GM12878 (cell line): ENCODE results near the gene RBM8A. TPM values are rescaled to one million over a fixed set of nuclear protein-coding genes. Genes with fewer than 3 reads are reported as not detected.
A peak's percentile ranks its signal among the peaks of the same experiment; 100 is the strongest.

Source experiments
- CEBPZ ChIP-seq: fragments of 150-350 bp; IDR thresholded peaks from 2 replicates; pipeline ENCODE4 v1.6.1; 2016; ENCODE audit warnings: low read depth, low read length
- CHD1 ChIP-seq: IDR thresholded peaks from 2 replicates; pipeline ENCODE4 v1.6.1; 2012; ENCODE audit warnings: low read depth, low read length, improper control_type of control experiment
- CHD2 ChIP-seq: IDR thresholded peaks from 2 replicates; pipeline ENCODE4 v1.6.1; 2011; ENCODE audit warnings: low read depth, low read length, improper control_type of control experiment, borderline replicate concordance
- CHD4 ChIP-seq: fragments of 200-600 bp; sonication (generic); IDR thresholded peaks from 2 replicates; pipeline ENCODE4 v1.6.1; 2016; ENCODE audit warnings: mild to moderate bottlenecking
- DPF2 ChIP-seq: fragments of 450-650 bp; IDR thresholded peaks from 2 replicates; pipeline ENCODE4 v1.6.1; 2017; ENCODE audit warnings: mild to moderate bottlenecking
- EGR1 ChIP-seq, 2 experiments: IDR thresholded peaks; 1 replicate in 1 of 2; 2 replicates in 1 of 2; pipeline ENCODE4 v1.6.1; 2011 to 2012; ENCODE audit warnings: low read depth in 2 of 2, low read length in 2 of 2, borderline replicate concordance in 1 of 2, mild to moderate bottlenecking in 1 of 2, moderate library complexity in 1 of 2
- GATAD2B ChIP-seq: fragments of 450-650 bp; conservative IDR thresholded peaks from 2 replicates; pipeline ENCODE4 v1.6.1; 2017; ENCODE audit warnings: low read depth, mild to moderate bottlenecking, moderate library complexity
- KDM1A ChIP-seq: fragments of 200-600 bp; sonication (generic); IDR thresholded peaks from 2 replicates; pipeline ENCODE4 v1.6.1; 2016; ENCODE audit warnings: borderline replicate concordance
- MXI1 ChIP-seq: fragments of 150-350 bp; IDR thresholded peaks from 2 replicates; pipeline ENCODE4 v1.6.1; 2011; ENCODE audit warnings: low read depth, mild to moderate bottlenecking, inconsistent platforms, low read length, improper control_type of control experiment
- MYC ChIP-seq: IDR thresholded peaks from 2 replicates; pipeline ENCODE4 v1.6.1; 2011; ENCODE audit warnings: mild to moderate bottlenecking, low read length, moderate library complexity, inconsistent platforms; ENCODE audit not compliant: insufficient read depth, insufficient replicate concordance, insufficient read length, severe bottlenecking
- NFYA ChIP-seq: IDR thresholded peaks from 2 replicates; pipeline ENCODE4 v1.6.1; 2011; ENCODE audit warnings: low read depth, mild to moderate bottlenecking, low read length, improper control_type of control experiment, borderline replicate concordance
- NFYB ChIP-seq: IDR thresholded peaks from 2 replicates; pipeline ENCODE4 v1.6.1; 2011; ENCODE audit warnings: low read depth, mild to moderate bottlenecking, low read length, improper control_type of control experiment, moderate library complexity; ENCODE audit not compliant: insufficient read depth
- NR2F1 ChIP-seq: fragments of 450-650 bp; conservative IDR thresholded peaks from 2 replicates; pipeline ENCODE4 v1.6.1; 2017; ENCODE audit warnings: mild to moderate bottlenecking
- NRF1 ChIP-seq: conservative IDR thresholded peaks from 2 replicates; pipeline ENCODE4 v1.6.1; 2011; ENCODE audit warnings: mild to moderate bottlenecking, low read depth, low read length, improper control_type of control experiment
- PML ChIP-seq: IDR thresholded peaks from 2 replicates; pipeline ENCODE4 v1.6.1; 2012; ENCODE audit warnings: low read length, inconsistent platforms
- RAD51 ChIP-seq: fragments of 450-650 bp; IDR thresholded peaks from 2 replicates; pipeline ENCODE4 v1.6.1; 2016; ENCODE audit warnings: moderate library complexity, mild to moderate bottlenecking, inconsistent platforms
- RBBP5 ChIP-seq: fragments of 200-600 bp; sonication (generic); conservative IDR thresholded peaks from 2 replicates; pipeline ENCODE4 v1.6.1; 2016
- SREBF2 ChIP-seq: IDR thresholded peaks from 2 replicates; pipeline ENCODE4 v1.6.1; 2012; ENCODE audit warnings: mild to moderate bottlenecking, low read length
- STAT3 ChIP-seq: IDR thresholded peaks from 2 replicates; pipeline ENCODE4 v1.6.1; 2011; ENCODE audit warnings: low read depth, low read length, improper control_type of control experiment
- TARDBP ChIP-seq: IDR thresholded peaks from 2 replicates; pipeline ENCODE4 v1.6.1; 2016; ENCODE audit warnings: borderline replicate concordance
- TBL1XR1 ChIP-seq: IDR thresholded peaks from 2 replicates; pipeline ENCODE4 v1.6.1; 2012; ENCODE audit warnings: low read depth, low read length, improper control_type of control experiment
- WRNIP1 ChIP-seq: IDR thresholded peaks from 2 replicates; pipeline ENCODE4 v1.6.1; 2011; ENCODE audit warnings: low read depth, low read length, improper control_type of control experiment, borderline replicate concordance
- polyA plus RNA-seq, 11 experiments: library from polyadenylated mRNA; depleted of rRNA in 4 of 11; unstranded in 6 of 11; stranded (reverse) in 5 of 11; fragments of >200 nt; fragmentation: Nextera tagmentation in 4 of 11; fragmentation: Illumina TruSeq in 1 of 11; extraction: Ambion mirVana in 4 of 11; extraction: Trizol in 1 of 11; gene quantifications; 1 replicate in 1 of 11; 2 replicates in 10 of 11; pipeline versions ENCODE4 v1.2.1 to v1.2.3, GENCODE V29; 2011 to 2016; ENCODE audit warnings: inconsistent platforms in 2 of 11, missing spikeins in 2 of 11, low read depth in 1 of 11
- total RNA-seq, 4 experiments: library from RNA; depleted of rRNA in 3 of 4; stranded (reverse); fragments of >200 nt in 3 of 4; fragmentation: Illumina TruSeq in 1 of 4; extraction: Trizol in 1 of 4; gene quantifications; 2 replicates each; pipeline versions ENCODE4 v1.2.1 to v1.2.3, GENCODE V29; 2013 to 2021
- TF ChIP-seq, protein P1 (sequence below): fragments of 150-350 bp; IDR thresholded peaks from 2 replicates; pipeline ENCODE4 v1.6.1; 2014; ENCODE audit warnings: mild to moderate bottlenecking, low read depth, low read length
- TF ChIP-seq, protein P2 (sequence below): fragments of 450-650 bp; IDR thresholded peaks from 2 replicates; pipeline ENCODE4 v1.6.1; 2017; ENCODE audit warnings: antibody characterized with exemption, mild to moderate bottlenecking, moderate library complexity

Gene RBM8A
- total and polyA plus RNA-seq, 10 of the 15 experiments (the other 5 are each of a cell fraction or from before 2014, with no cell fraction given): 110 to 1,248 (median 248) TPM

DNA sequence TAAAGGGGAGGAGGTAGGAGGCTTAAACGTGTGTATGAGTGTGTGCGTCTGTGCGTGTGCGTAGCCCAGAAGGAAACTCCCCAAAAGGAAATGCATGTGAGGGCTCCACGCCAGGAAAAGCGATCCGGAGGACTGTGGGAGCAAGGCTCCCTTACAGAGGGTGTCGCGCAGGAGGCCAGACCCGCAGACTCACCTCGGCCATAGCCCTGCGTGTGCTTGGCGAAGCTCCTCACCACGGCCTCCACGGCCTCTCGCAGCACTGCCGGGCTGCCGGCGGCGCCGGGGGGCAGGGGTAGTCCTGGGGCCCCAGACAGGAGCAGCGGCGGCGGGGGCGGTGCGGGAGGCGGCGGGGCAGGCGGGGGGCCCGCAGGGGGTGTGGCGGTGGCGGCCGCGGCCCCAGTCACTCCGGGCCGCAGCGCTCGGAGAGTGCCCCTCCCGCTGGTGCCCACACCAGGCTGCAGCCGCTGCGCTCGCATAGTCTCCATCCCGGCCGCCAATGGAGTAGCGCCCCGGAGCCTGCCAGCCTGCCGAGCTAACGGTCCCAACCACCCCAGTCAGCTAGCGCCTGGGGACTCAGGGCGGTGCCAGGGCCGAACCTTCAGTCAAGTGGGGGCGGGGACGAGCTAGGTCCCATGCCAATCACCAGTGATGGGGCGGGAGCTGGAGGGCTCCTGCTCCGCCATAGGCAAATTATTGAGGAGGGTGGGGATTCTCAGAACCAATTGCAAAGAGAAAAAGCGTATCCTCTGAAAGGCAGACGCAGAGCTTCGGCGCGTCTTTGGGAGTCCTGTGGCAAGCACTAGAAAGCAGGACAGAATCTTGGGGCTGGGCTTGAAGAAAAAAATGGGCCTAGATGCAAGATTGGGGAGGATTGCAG is 30.4 kb upstream of the RBM8A start, which contains the start of gene LIX1L (continued):
- TF ChIP-seq RBBP5: no peak
- peak; percentile 80; the same call in 1 of the 2 replicates for TF ChIP-seq WRNIP1
- TF ChIP-seq, protein P1, sequence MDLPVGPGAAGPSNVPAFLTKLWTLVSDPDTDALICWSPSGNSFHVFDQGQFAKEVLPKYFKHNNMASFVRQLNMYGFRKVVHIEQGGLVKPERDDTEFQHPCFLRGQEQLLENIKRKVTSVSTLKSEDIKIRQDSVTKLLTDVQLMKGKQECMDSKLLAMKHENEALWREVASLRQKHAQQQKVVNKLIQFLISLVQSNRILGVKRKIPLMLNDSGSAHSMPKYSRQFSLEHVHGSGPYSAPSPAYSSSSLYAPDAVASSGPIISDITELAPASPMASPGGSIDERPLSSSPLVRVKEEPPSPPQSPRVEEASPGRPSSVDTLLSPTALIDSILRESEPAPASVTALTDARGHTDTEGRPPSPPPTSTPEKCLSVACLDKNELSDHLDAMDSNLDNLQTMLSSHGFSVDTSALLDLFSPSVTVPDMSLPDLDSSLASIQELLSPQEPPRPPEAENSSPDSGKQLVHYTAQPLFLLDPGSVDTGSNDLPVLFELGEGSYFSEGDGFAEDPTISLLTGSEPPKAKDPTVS: no peak
- TF ChIP-seq, protein P2, sequence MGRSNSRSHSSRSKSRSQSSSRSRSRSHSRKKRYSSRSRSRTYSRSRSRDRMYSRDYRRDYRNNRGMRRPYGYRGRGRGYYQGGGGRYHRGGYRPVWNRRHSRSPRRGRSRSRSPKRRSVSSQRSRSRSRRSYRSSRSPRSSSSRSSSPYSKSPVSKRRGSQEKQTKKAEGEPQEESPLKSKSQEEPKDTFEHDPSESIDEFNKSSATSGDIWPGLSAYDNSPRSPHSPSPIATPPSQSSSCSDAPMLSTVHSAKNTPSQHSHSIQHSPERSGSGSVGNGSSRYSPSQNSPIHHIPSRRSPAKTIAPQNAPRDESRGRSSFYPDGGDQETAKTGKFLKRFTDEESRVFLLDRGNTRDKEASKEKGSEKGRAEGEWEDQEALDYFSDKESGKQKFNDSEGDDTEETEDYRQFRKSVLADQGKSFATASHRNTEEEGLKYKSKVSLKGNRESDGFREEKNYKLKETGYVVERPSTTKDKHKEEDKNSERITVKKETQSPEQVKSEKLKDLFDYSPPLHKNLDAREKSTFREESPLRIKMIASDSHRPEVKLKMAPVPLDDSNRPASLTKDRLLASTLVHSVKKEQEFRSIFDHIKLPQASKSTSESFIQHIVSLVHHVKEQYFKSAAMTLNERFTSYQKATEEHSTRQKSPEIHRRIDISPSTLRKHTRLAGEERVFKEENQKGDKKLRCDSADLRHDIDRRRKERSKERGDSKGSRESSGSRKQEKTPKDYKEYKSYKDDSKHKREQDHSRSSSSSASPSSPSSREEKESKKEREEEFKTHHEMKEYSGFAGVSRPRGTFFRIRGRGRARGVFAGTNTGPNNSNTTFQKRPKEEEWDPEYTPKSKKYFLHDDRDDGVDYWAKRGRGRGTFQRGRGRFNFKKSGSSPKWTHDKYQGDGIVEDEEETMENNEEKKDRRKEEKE: no peak
- TF ChIP-seq NFYA: no peak
- TF ChIP-seq CHD4: no peak
- TF ChIP-seq PML: 0 out of 2 replicates have a peak, but pooled peaks have one; percentile 45
- no peak for TF ChIP-seq NR2F1
- TF ChIP-seq KDM1A: no peak
- no peak for TF ChIP-seq RAD51
- no peak for TF ChIP-seq GATAD2B
- no peak for TF ChIP-seq CEBPZ
- 0 out of 2 replicates have a peak, but pooled peaks have one; percentile 6 for TF ChIP-seq NRF1
- no peak for TF ChIP-seq SREBF2
- TF ChIP-seq CHD1: no peak
- no peak for TF ChIP-seq TARDBP
- peak; percentile 98 for TF ChIP-seq DPF2
- peak; percentile 86 for TF ChIP-seq CHD2
- TF ChIP-seq NFYB: peak; percentile 74; the same call in 1 of the 2 replicates
- no peak for TF ChIP-seq STAT3
- no peak for TF ChIP-seq MYC
- peak; percentile 59 for TF ChIP-seq MXI1
- peak in 1 of 2 experiments; percentile 70; a peak in 1 of 3 replicates for TF ChIP-seq EGR1 (IDR thresholded peaks at IDR 0.05; ENCODE audit: borderline replicate concordance in 1 of 2, low read depth in 2 of 2, low read length in 2 of 2)
- TF ChIP-seq TBL1XR1: no peak
